Neuronal stem cell (in vitro differentiated cells): ENCODE results near the gene GCC1.

Experiments
- DNase-seq: peaks from one replicate; pipeline ENCODE4 v3.0.0-alpha.2; 2013; ENCODE audit warnings: low spot score
- H2AFZ ChIP-seq: one replicate; pipeline ENCODE4 v1.6.1; 2013; ENCODE audit warnings: mild to moderate bottlenecking, low read length, inconsistent platforms
- H2AK5ac ChIP-seq: 2 replicates; pipeline ENCODE4 v1.6.1; 2013; ENCODE audit warnings: low read depth, mild to moderate bottlenecking, inconsistent platforms, low read length, moderate library complexity, mixed read lengths
- H2BK120ac ChIP-seq: 2 replicates; pipeline ENCODE4 v1.6.1; 2013; ENCODE audit warnings: low read depth, mild to moderate bottlenecking, inconsistent platforms, low read length, moderate library complexity, mixed read lengths
- H2BK12ac ChIP-seq: one replicate; pipeline ENCODE4 v1.6.1; 2013; ENCODE audit warnings: low read length, inconsistent platforms
- H2BK15ac ChIP-seq: 2 replicates; pipeline ENCODE4 v1.6.1; 2013; ENCODE audit warnings: mild to moderate bottlenecking, low read length, inconsistent platforms, mixed read lengths
- H2BK5ac ChIP-seq: one replicate; pipeline ENCODE4 v1.6.1; 2013; ENCODE audit warnings: inconsistent platforms, mild to moderate bottlenecking, low read length, moderate library complexity
- H3K14ac ChIP-seq: one replicate; pipeline ENCODE4 v1.6.1; 2013; ENCODE audit warnings: low read length, inconsistent platforms
- H3K18ac ChIP-seq: 2 replicates; pipeline ENCODE4 v1.6.1; 2013; ENCODE audit warnings: low read length, inconsistent platforms
- H3K23ac ChIP-seq: 2 replicates; pipeline ENCODE4 v1.6.1; 2013; ENCODE audit warnings: low read depth, mild to moderate bottlenecking, mixed read lengths, low read length, inconsistent platforms; ENCODE audit not compliant: poor library complexity
- H3K27ac ChIP-seq: replicated peaks from 3 replicates; pipeline ENCODE4 v1.5.1; 2013; ENCODE audit warnings: low read length, inconsistent platforms
- H3K27me3 ChIP-seq, 3 experiments: 2 replicates each; pipeline ENCODE4 v1.6.1; 2013; ENCODE audit warnings: low read length in 3 of 3, mild to moderate bottlenecking in 2 of 3, inconsistent platforms in 1 of 3, low read depth in 1 of 3, mixed read lengths in 1 of 3, moderate library complexity in 1 of 3; ENCODE audit not compliant: control insufficient read depth in 3 of 3, insufficient read depth in 3 of 3
- H3K36me3 ChIP-seq, 2 donors: replicated peaks in 1 of 2; 2 replicates each; pipeline ENCODE4 v1.6.1; 2013; ENCODE audit warnings: low read length in 2 of 2; ENCODE audit not compliant: control insufficient read depth in 2 of 2, insufficient read depth in 2 of 2
- H3K4ac ChIP-seq: 2 replicates; pipeline ENCODE4 v1.6.1; 2013; ENCODE audit warnings: inconsistent platforms, mild to moderate bottlenecking, low read length, moderate library complexity
- H3K4me1 ChIP-seq, 2 donors: 1 replicate in 1 of 2; 2 replicates in 1 of 2; pipeline ENCODE4 v1.6.1; 2013; ENCODE audit warnings: low read length in 2 of 2, low read depth in 1 of 2; ENCODE audit not compliant: control insufficient read depth in 2 of 2, insufficient read depth in 1 of 2
- H3K4me2 ChIP-seq: one replicate; pipeline ENCODE4 v1.6.1; 2013; ENCODE audit warnings: mild to moderate bottlenecking, low read length, inconsistent platforms; ENCODE audit not compliant: insufficient read depth, poor library complexity, severe bottlenecking
- H3K4me3 ChIP-seq, 2 donors: 2 replicates each; pipeline ENCODE4 v1.5.1; 2013; ENCODE audit warnings: low read length in 2 of 2, mild to moderate bottlenecking in 2 of 2, inconsistent platforms in 1 of 2, moderate library complexity in 1 of 2
- H3K79me1 ChIP-seq: one replicate; pipeline ENCODE4 v1.6.1; 2013; ENCODE audit warnings: low read depth, mild to moderate bottlenecking, inconsistent platforms, low read length, moderate library complexity
- H3K9ac ChIP-seq: one replicate; pipeline ENCODE4 v1.6.1; 2013; ENCODE audit warnings: mild to moderate bottlenecking, low read depth, low read length, inconsistent platforms; ENCODE audit not compliant: poor library complexity
- H3K9me3 ChIP-seq, 2 donors: replicated peaks in 1 of 2; 2 replicates each; pipeline versions ENCODE3 to v1.6.1; 2013; ENCODE audit warnings: low read length in 2 of 2, mild to moderate bottlenecking in 2 of 2, inconsistent platforms in 1 of 2, low read depth in 1 of 2, mixed read lengths in 1 of 2, moderate library complexity in 1 of 2; ENCODE audit not compliant: control insufficient read depth in 2 of 2, insufficient read depth in 1 of 2
- H4K8ac ChIP-seq: one replicate; pipeline ENCODE4 v1.6.1; 2013; ENCODE audit warnings: low read depth, mild to moderate bottlenecking, inconsistent platforms, low read length, moderate library complexity
- H4K91ac ChIP-seq: one replicate; pipeline ENCODE4 v1.6.1; 2013; ENCODE audit warnings: low read length, low read depth, mild to moderate bottlenecking, inconsistent platforms; ENCODE audit not compliant: poor library complexity
- WGBS, 2 donors: extraction: QIAGEN DNeasy Blood & Tissue Kit; methylation state at CpG; one replicate each; pipeline ENCODE4 v1.1.7; 2013; ENCODE audit warnings: missing lambda C conversion rate in 2 of 2, mixed read lengths in 1 of 2; ENCODE audit not compliant: insufficient read length in 2 of 2, insufficient replicate concordance in 1 of 2; ENCODE audit errors: extremely low coverage in 2 of 2; 5-methylcytosine and 5-hydroxymethylcytosine counted together

The GCC1 gene

GRCh38 chr7:127587663-127588018 lies 2.2 kb upstream of the GCC1 start:
- Histone ChIP-seq H3K9me3 (no peaks in the 10 kb centered on the region), H3K18ac (peak overlapping the region; percentile 92), H3K4me2 (peak overlapping the region; percentile 63), H2BK5ac (no peak overlapping the region), H2AK5ac (no peak overlapping the region), H3K27ac (no peak overlapping the region), H3K36me3 (peaks cover 24 to 44% of the 10 kb centered on the region in 2 donors), H3K14ac (peak overlapping the region; percentile 60), H3K4me3 (peak overlapping the region; percentile 81 to 89), H3K9ac (peak overlapping the region; percentile 71), H2BK120ac (peak overlapping the region; percentile 63), H2AFZ (peak overlapping the region; percentile 99), H2BK12ac (no peak overlapping the region), H3K23ac (peak overlapping the region; percentile 44), H2BK15ac (no peak overlapping the region), H4K8ac (no peak overlapping the region), H4K91ac (no peak overlapping the region), H3K79me1 (peaks cover 8% of the 10 kb centered on the region), H3K27me3 (peaks cover 0 to 3% (median 0%) of the 10 kb centered on the region in 3 experiments), H3K4me1 (peaks cover 16 to 18% of the 10 kb centered on the region in 2 donors), H3K4ac (no peak overlapping the region)
- no peak for DNase-seq
- WGBS, 2 donors, result no CpG with 5 or more reads among the region's 20 CpGs

GRCh38 chr7:127586346-127586745 lies 950 bp upstream of the GCC1 start:
- Histone ChIP-seq H4K8ac (no peak overlapping the region), H3K4me2 (no peak overlapping the region), H2AK5ac (no peak overlapping the region), H2BK5ac (no peak overlapping the region), H3K4me1 (peaks cover 16 to 18% of the 10 kb centered on the region in 2 donors), H4K91ac (no peak overlapping the region), H3K4ac (no peak overlapping the region), H3K4me3 (no peak overlapping the region), H2BK120ac (no peak overlapping the region), H3K23ac (no peak overlapping the region), H3K79me1 (peaks cover 8% of the 10 kb centered on the region), H3K9ac (no peak overlapping the region), H3K27me3 (peaks cover 0 to 3% (median 0%) of the 10 kb centered on the region in 3 experiments), H3K9me3 (no peaks in the 10 kb centered on the region), H2BK15ac (no peak overlapping the region), H2BK12ac (no peak overlapping the region), H3K36me3 (peaks cover 32 to 51% of the 10 kb centered on the region in 2 donors), H3K14ac (no peak overlapping the region), H3K27ac (no peak overlapping the region), H2AFZ (no peak overlapping the region), H3K18ac (no peak overlapping the region)
- WGBS, 2 donors, result no CpG with 5 or more reads among the region's 2 CpGs
- DNase-seq, result no peak

GRCh38 chr7:127584648-127585043 lies 750 bp downstream of the GCC1 start:
- Histone ChIP-seq H3K4me2 (peak overlapping the region; percentile 79), H2AK5ac (no peak overlapping the region), H2BK120ac (no peak overlapping the region), H3K4me3 (peak overlapping the region; percentile 91 to 95), H2BK5ac (no peak overlapping the region), H3K36me3 (peaks cover 21 to 52% of the 10 kb centered on the region in 2 donors), H3K23ac (no peak overlapping the region), H2BK15ac (no peak overlapping the region), H3K9ac (no peak overlapping the region), H3K14ac (no peak overlapping the region), H3K18ac (no peak overlapping the region), H3K79me1 (peaks cover 6% of the 10 kb centered on the region), H3K4me1 (peaks cover 16 to 18% of the 10 kb centered on the region in 2 donors), H3K27me3 (peaks cover 0 to 3% (median 0%) of the 10 kb centered on the region in 3 experiments), H4K8ac (no peak overlapping the region), H2AFZ (peak overlapping the region; percentile 92), H4K91ac (no peak overlapping the region), H3K27ac (no peak overlapping the region), H2BK12ac (no peak overlapping the region), H3K4ac (no peak overlapping the region), H3K9me3 (no peaks in the 10 kb centered on the region)
- WGBS, 2 donors, result no CpG with 5 or more reads among the region's 12 CpGs
- no peak for DNase-seq

GRCh38 chr7:127582361-127582760 lies 3.0 kb downstream of the GCC1 start:
- H3K4me2 ChIP-seq, result no peak overlapping the region
- H3K9me3 ChIP-seq, result no peaks in the 10 kb centered on the region
- H2BK5ac ChIP-seq, result no peak overlapping the region
- DNase-seq, result no peak
- H2BK12ac ChIP-seq, result no peak overlapping the region
- WGBS, 2 donors, result no CpG with 5 or more reads among the region's 14 CpGs
- H2AFZ ChIP-seq, result no peak overlapping the region
- H3K27ac ChIP-seq, result no peak overlapping the region
- no peak overlapping the region for H2AK5ac ChIP-seq
- no peak overlapping the region for H2BK120ac ChIP-seq
- H4K91ac ChIP-seq, result no peak overlapping the region
- H3K14ac ChIP-seq, result no peak overlapping the region
- peaks cover 19 to 65% of the 10 kb centered on the region in 2 donors for H3K36me3 ChIP-seq
- H2BK15ac ChIP-seq, result no peak overlapping the region
- peaks cover 6% of the 10 kb centered on the region for H3K79me1 ChIP-seq
- H3K18ac ChIP-seq, result no peak overlapping the region
- peak overlapping the region; percentile 60 for H3K9ac ChIP-seq
- H3K4me3 ChIP-seq, result no peak overlapping the region
- no peak overlapping the region for H3K23ac ChIP-seq
- H3K4me1 ChIP-seq, result peaks cover 13% of the 10 kb centered on the region in 2 donors
- peaks cover 0 to under 1% (median 0%) of the 10 kb centered on the region in 3 experiments for H3K27me3 ChIP-seq
- H3K4ac ChIP-seq, result no peak overlapping the region
- no peak overlapping the region for H4K8ac ChIP-seq
